OCI-LY3 (cell line): ENCODE results near the gene SCUBE2.

Source experiments
- EZH2phosphoT487 ChIP-seq: fragments of 200-600 bp; shearing (Covaris generic); IDR thresholded peaks from 2 replicates; pipeline ENCODE4 v1.6.1; 2018; ENCODE audit warnings: antibody characterized with exemption, mixed run types, low read depth
- TF ChIP-seq, protein P1 (sequence below): fragments of 200-600, 300-600 bp; sonication (generic); IDR thresholded peaks from 2 replicates; pipeline ENCODE4 v1.5.1; 2014; ENCODE audit warnings: antibody characterized with exemption, low read length, low read depth

DNA sequence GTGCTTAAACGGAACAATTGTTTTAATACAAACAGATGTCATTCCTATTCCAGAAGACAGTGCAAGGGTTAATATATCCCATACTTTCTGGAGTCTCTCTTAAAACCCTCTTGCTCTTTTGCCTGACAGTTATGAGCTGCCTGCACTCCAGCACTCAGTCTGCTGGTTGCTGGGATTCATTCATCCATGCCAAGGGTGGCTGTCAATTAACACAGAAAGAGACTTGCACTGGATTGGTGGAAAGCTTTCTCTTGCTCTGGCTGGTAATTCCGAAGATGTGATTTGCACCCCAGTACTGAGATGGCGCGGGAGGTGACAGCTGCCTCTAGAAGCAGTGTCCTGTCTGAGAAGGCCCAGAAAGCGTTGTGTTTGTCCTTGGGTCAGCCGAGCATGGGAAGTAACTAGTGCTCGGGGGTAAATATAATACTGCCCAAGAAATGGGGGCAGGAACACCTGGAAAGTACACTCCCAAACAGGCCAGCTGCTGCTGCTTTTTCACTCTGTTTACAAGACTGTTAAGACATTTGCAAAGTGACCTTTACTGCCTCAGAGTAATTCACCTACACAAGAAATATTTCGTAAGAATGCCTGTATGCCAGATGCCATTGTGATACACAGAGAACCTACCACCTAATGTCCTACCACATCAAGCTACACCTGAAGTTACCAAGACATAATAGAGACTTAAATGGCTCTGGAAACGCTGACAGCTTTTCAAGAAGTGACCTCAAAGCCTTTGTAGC, 20.5 kb downstream of the SCUBE2 start:
- TF ChIP-seq, protein P1, sequence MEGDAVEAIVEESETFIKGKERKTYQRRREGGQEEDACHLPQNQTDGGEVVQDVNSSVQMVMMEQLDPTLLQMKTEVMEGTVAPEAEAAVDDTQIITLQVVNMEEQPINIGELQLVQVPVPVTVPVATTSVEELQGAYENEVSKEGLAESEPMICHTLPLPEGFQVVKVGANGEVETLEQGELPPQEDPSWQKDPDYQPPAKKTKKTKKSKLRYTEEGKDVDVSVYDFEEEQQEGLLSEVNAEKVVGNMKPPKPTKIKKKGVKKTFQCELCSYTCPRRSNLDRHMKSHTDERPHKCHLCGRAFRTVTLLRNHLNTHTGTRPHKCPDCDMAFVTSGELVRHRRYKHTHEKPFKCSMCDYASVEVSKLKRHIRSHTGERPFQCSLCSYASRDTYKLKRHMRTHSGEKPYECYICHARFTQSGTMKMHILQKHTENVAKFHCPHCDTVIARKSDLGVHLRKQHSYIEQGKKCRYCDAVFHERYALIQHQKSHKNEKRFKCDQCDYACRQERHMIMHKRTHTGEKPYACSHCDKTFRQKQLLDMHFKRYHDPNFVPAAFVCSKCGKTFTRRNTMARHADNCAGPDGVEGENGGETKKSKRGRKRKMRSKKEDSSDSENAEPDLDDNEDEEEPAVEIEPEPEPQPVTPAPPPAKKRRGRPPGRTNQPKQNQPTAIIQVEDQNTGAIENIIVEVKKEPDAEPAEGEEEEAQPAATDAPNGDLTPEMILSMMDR, result no peak
- TF ChIP-seq EZH2phosphoT487, result no peak
